Right lobe of liver (tissue), 4 donors: ENCODE results near the gene PGAP2.

ENCODE experiments used
- CTCF ChIP-seq, 4 donors: fragments of 200-600 bp in 3 of 4; fragments of 450-650 bp in 1 of 4; IDR thresholded peaks; one replicate each; pipeline versions ENCODE4 v1.5.1 to v1.8.0; 2016 to 2022; ENCODE audit warnings: antibody characterized with exemption in 4 of 4, mild to moderate bottlenecking in 2 of 4
- POLR2A ChIP-seq: fragments of 450-650 bp; IDR thresholded peaks from one replicate; pipeline ENCODE4 v1.6.1; 2017; ENCODE audit warnings: antibody characterized with exemption, mild to moderate bottlenecking
- donor health status: DM: no; HTN: no; CAD: no.
- donor health status: DM: no; HTN: no; CAD: no.
- donor health status: DM: no; HTN: yes; CAD: no.

GRCh38 chr11:3845670-3846069 is 37.3 kb downstream of the PGAP2 start:
- no peak for TF ChIP-seq CTCF (IDR thresholded peaks at IDR 0.05)
- TF ChIP-seq POLR2A: no peak
